G401.6 (cell line): ENCODE measurements around the gene COL25A1.
A peak's percentile ranks its signal among the peaks of the same experiment; 100 is the strongest.
"Not testable (repeated sequence)": the region's sequence is repeated elsewhere in the genome, so short reads cannot be mapped to it uniquely, and the experiment has no call there.

Experiments used
- FAIRE-seq: peaks from 2 replicates; lab custom pipeline; 2012; peaks lifted over from hg19 to GRCh38; lab: Jason Lieb, UNC

Gene COL25A1

DNA sequence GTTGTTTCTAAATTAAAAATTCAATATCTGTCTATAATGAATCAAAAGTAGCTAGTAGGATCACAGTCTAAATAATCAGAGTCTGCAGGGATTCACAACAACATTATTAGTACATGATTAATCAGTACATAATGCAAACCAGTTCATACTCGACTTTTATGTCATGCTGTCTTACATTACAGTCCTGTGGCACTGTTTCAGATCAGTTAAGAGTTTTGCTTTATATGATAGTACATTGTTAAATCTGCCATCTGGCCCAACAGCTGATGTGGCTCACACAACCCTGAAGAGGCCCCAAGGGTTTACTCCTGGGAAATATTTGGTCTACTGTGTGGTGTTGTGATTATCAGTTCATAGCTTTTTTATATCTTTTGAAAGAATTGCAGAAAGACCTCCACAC lies 292.5 kb downstream of the COL25A1 start:
- no peak for FAIRE-seq

DNA sequence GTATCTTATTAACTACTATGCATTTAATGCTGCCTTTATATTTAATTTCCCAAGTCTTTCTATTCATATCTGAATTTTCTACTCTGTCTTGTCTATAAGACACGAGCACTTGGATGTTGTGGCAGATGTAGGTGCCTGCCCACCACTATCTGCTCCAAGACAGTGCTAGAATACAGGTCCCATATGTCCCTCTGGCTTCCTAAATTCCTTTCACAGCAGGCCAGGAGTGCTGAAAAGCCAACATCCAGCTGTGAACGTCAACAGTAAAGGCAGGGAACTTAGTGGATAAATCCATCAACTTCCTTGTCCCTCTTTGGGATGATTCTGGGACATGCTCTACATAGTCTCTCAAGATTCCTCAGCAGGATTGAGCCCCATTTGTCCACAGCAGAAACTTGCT lies 294.5 kb downstream of the COL25A1 start:
- no peak for FAIRE-seq

DNA sequence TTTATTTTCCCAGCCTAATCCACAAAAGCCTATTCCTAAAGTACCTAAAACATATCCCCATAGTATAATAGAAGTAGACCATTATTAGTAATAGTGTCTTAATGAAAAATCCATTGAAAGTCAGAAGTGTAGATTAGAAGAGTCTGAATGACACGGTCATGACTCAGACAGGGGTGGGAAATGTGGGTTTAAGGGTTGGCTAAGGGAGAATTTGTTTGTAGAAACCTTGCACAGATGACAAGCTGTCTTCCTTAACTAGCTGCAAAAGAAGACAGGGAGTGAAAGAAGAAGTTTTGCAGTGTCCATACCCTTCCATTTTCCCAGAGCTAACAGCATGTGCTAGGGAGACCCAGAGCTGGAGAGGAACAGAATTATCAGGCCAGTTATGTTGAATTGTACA lies 296.9 kb downstream of the COL25A1 start:
- FAIRE-seq: no peak

DNA sequence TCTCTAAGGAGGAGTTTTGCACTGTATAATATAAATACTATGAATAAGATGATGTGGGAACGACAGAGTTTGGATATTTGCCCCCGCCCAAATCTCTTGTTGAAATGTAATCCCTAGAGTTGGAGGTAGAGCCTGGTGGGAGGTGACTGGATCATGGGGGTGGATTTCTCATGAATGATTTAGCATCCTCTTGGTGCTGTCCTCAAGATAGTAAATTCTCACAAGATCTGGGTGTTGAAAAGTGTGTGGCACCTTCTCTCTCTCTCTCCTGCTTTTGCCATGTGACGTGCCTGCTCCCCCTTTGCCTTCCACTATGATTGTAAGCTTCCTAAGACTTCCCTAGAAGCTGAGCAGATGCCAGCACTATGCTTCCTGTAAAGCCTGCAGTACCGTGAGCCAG lies 298.0 kb downstream of the COL25A1 start:
- FAIRE-seq: no peak

DNA sequence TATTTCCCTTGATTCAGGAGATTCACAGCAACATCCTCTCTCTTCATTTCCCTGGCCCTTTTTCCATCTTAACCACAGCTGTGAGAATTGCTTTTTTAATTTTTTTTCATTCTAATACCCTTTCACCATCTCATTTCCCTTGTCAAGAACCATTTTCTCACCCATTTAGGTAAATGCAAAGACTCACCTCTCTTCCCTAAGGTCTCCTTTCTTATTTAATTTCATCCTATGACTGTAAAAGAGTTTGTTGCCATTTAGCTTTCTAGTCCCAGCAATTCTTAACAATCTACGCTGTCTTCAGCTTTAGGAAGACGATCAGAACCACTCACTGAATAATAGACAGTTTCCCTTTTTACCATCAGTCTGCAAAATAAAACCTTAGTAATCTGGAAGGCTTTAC lies 298.5 kb downstream of the COL25A1 start:
- no peak for FAIRE-seq

DNA sequence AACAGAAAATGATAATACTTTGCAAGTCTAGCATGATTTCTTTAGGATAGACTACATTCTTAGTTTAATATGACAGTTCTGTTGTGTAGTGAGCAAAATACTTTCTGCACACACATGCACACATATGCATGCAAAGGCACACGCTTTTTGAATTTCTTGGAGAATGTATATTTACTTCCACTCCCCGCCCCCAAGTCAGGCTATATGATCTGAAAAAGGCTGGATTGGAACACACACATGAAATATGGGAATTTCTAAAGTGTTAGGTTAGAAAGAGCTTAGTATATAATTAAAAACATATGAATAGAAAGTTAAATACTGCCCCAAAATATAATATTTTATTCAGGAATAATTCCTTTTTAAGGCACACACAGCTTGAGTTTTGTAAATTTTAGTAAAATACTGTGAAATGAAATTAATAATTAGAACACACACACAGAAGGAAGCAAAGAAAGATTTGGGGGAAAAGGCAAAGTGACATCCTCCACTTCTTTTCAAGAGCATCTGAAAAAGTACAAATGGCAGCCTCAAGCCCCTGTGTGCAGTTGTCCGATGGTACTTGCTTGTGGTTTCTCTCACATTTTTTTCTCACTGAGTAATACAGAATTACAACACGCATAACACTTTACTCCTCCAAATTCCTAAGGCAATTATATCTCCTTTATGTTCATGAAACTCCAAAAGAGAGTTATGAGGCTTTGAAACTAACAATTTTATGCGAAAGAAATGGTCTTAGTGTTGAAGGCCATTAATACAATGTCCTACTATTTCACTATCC lies 310.7 kb downstream of the COL25A1 start:
- FAIRE-seq: no peak

DNA sequence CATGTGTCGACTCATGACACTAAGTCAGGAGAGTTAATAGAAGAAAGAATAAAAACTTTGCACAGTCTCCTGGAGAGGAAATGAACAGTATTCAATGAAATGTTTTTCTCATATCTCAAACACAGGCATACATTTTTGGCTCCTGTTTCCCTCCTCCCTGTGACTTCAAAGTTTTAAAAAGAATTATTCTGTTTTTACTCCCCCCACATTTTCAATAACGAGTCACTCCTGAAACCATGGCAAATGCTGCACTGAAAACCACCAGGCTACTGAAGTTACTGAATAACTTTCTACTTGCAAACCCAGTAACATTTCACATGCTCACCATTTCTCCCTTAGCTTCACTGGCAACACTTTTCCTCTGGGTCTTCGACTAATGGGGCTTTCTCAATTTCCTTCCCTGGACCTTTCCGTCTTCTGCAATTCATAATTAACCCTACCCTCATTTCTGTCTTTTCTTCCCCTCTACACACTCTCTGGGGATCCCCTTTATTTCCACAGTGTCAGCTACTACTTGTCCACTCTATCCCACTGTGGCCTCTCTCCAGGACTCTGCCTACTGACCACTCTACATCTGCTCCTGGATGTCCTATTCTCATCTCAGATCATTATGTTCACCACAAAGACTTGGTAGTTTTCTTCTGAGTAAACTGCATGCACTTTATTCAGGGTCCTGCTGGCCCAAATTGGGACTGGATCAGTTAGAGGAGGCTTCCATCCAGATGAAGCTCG lies 313.8 kb downstream of the COL25A1 start:
- FAIRE-seq: no peak

DNA sequence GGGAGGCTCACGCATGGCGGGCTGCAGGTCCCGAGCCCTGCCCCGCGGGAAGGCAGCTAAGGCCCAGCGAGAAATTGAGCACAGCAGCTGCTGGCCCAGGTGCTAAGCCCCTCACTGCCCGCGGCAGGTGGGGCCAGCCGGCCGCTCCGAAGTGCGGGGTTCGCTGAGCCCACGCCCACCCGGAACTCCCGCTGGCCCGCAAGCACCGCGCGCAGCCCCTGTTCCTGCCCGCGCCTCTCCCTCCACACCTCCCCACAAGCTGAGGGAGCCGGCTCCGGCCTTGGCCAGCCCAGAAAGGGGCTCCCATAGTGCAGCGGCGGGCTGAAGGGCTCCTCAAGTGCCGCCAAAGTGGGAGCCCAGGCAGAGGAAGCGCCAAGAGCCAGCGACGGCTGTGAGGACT lies 318.0 kb downstream of the COL25A1 start:
- FAIRE-seq: not testable (repeated sequence)

DNA sequence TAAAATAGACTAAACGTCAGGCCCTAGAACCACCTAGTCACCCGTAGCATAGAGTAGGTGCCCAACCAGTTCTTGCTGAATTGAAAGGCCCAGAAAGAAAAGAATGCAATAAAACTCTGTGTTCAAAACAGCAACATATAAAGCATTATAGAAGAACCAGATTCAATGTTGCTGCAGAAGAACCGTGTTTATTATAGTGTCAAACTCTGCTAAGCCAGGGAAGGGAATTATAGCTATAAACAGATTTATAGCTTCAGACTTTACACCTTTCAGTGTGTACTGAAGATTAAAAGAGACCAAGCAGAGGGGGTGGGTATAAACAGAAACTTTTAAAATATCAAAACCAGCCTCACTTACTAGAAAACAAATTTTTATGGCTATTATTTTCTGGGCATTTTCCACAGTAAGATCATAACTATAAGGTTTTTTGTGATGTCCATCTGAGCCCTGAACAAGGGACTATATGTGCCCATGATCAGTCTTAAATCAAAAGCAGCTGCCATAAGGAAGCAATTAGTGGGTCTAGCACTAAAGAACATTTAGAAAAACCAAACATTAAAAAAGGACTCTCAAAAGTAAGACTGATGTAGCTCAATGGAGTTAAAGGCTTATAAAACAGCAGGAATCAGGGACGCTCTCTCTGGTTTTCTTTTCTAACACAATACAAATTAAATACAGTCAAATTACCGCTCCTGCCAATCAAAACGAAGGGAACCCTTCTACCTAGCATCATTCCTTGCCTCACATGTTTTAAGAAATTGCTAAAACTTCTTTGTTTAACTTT lies 319.9 kb downstream of the COL25A1 start:
- FAIRE-seq: no peak

DNA sequence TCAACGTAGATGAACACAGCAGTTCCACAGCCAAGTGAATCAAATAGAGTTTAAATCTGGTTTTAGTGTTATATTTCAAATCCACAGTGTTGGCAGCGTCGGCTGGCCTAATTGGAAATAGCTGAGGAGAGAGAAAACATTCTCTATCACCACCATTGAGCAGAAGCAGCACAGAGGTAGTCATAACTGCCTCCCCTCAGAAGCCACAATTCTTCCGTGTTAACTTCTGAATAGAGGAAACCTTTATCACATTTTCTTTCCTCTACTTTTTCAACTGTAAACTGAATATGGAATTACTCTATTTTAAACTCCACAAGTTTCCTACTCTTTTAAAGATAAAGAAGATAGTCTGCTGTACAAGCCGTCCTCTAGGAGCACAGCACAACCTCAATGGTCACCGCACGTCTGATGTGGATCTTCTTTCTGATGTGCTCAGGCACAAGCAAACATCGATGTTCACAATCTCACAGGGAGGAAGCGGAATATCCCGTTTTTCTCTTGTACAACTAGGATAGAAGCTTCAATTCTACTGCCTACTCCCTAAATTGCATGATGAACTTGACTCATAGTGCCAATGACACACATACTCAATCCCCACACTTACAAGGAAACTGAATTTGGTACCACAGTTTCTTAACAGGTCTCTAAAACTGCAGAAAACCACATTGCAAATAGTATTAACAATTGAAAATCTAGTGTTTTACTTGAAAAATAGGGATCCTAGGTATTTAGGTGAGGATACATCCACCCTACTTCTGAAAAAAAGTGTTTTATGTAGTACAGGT lies 321.8 kb downstream of the COL25A1 start:
- FAIRE-seq: no peak

DNA sequence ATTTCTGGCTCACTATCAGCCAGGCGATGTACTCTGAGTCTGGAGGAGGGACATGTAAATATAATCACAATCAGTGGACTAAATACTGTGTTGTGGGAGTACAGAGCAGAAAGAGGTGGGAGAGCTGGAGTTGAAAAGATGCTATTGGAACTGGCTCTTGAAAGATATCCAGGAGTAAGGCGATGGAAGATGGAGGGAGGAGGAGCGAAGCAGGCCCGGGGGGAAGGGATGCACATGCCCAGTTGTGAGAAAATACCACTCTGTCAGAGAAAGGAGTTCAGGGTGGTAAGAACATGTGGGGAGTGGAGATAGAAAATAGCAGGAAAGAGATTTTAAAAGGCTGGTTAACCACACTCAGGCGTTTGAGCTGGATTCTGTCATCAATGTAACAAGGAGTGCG lies 322.7 kb downstream of the COL25A1 start:
- no peak for FAIRE-seq

DNA sequence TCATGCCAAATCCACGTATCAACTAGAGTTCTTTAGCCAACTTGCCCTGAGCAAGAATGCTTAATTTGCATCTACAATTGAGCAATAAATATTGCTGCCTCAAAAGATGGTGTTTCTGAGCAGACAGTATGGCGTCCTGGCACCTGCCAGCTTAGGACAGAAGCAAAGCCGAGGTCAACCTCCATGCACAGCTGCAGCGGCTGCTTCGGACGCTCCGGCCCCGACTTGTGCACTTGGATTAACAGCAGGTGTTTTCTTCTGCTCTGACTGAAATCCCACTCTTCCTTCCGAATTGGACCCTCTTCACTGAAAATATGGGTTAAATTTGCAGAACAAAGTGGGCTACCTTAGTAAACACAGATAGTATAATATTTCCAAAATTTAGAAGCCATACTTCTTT lies 324.4 kb downstream of the COL25A1 start:
- no peak for FAIRE-seq

DNA sequence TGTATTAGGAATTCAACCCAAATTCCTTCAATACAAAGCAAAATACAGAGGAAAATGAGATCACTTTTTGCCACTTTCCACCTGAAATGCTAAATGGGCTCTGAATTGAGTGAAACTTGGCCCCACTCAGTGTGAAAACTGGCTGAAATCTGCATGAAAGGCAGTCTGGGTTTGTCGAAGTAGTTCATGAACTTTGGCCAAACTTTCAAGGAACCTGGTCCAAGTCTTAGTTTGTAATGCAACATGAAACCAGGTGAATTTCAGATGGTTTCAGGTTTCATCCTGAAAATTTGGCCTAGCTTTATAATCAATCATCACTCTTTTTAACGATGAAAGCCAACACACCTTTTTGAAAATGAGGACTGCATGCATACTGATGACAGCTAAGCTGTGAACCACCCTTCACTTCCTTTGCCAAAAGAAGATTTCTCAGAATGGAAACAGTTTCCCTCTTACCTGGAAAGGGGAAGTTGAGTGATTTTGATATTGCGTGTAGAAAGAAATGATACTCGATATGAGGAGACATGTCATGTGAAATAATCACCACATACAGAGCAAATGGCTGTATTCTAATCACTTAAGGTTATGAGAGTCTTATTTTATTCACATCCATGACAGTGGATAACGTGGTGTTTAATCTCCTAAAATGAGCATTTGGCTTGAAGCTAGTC lies 329.7 kb downstream of the COL25A1 start:
- no peak for FAIRE-seq

DNA sequence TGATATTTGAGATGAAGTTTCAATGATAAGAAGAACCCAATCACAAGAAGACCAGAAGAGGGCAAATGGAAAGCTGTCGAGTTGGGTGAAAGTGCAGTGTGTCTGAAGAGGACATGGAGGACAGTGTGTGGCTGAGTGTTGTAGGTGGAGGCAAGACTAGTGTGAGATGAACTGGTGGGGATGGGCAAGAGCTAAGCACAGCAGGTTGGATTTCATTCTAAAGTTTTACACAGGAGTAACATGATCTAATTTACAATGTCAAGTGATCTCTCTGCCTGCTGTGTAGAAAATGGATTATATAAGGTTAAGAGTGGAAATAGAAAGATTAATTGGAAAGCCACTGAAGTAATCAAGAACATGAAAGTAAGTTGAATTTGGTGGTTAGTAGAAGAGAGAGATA lies 331.0 kb downstream of the COL25A1 start:
- no peak for FAIRE-seq

DNA sequence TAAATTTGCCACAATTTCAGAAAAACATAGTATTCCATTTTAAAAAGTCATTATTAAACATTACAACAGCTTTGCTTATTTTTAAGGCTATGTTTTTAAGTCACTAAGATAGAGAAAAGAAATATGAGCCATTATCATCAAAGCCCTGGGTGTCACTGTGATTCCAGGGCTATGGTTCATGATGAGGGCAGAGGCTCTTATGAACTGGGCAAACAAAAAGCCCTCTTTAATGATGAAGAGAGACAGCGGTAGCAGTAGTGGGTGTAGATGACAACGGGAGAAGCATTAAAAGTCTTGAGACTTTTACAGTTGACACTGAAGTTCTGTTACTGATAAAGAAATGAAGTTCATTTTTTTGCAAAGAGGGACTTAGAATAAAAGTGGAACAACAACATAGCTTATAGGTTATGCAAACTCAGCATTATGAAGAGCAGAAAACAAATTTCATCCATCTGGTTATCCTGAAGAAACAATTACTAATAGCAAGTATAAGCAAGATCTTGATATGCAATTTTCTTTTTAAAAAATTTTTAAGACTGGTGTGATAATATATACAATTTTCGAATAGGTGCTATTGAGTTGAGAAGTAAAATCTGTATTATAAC lies 336.9 kb downstream of the COL25A1 start:
- no peak for FAIRE-seq

DNA sequence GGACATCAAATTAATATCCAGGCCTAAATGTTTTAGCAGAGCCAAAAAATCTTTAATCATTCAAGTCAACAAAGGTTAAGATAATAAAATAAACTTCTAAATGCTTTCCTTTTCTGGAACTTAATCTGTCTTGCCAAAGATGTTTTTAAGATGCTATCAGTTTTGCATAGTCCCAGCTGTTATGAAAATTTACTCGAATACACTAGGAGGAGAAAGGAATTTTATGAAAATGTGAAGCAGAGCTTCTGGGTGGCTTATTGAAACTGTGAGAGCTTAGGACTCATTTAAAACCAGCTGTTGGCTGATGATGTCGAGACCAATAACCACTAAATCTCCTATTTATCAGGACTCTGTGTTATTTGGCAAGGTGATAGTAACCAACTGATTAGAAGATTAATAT lies 337.4 kb downstream of the COL25A1 start:
- no peak for FAIRE-seq

DNA sequence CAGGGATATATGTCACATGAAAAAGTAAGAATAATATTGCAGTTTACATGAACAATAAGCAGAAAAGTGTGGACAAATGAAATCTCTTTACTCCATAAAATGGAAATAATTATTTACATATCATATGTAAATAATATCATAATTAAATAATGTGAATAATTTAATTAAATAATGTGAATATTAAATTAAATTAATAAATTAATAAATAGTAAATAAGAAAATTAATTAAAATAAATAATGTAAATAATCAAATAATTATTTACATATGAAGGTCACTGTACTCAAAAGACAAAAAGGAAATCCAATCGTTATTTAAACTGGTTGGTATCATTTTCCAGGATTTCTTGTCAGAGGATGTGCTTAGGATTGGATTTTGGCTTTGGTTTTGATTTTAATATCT lies 338.5 kb downstream of the COL25A1 start:
- FAIRE-seq: peak; percentile 91

DNA sequence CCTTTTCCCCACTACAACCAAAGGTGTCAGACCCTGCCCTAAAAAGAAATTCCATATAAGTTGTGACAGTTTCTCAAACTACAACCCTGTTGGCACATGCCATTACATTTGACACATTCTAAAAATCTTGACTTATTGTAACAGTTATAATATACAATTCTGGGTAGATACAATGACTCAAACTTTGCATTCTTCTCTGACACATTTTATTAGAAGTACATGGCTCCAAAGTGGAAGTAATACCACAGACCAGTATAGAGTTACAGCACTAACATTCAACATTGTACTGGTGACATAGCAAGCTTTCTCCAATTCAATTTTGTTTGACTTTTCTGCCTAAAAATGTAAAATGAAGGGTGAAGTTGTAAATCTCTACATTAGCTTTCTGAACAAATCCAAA lies 343.0 kb downstream of the COL25A1 start:
- FAIRE-seq: no peak

DNA sequence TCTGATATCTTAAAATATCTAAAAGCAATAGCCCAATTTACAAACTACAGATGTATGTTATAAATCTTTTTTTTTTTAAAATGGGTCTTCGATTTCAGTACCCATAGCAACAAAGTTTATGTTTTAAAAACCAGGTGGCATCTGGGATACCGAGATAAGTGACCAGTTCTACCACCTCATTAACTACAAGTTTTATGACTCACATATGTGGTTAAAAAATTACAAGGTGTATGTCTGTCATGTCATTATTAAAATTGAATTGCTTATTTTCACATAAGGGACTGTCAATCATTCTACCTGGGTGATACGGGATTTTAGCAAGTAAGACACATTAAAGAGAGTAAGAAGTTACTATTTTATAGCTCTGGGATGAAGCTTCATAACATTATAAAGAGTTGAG lies 347.6 kb downstream of the COL25A1 start:
- FAIRE-seq: no peak

DNA sequence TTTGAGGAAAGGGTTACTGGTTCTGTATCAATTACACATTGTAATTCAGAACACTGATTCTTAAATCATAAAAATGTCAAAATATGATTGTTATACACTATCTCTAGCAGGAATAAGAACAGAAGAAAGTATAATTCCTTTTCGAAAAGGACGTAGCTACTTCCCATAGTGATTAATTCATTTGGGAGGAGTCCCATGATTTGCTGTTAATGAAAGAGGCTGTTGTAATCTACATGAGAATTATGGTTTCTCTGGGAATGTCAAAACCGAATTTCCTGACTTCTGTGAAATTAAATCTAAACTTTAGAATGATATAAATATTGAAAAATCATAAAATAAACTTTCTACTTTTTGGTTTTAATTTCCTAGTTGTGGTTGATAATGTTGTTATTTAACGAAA lies 348.5 kb downstream of the COL25A1 start:
- peak; percentile 76 for FAIRE-seq

DNA sequence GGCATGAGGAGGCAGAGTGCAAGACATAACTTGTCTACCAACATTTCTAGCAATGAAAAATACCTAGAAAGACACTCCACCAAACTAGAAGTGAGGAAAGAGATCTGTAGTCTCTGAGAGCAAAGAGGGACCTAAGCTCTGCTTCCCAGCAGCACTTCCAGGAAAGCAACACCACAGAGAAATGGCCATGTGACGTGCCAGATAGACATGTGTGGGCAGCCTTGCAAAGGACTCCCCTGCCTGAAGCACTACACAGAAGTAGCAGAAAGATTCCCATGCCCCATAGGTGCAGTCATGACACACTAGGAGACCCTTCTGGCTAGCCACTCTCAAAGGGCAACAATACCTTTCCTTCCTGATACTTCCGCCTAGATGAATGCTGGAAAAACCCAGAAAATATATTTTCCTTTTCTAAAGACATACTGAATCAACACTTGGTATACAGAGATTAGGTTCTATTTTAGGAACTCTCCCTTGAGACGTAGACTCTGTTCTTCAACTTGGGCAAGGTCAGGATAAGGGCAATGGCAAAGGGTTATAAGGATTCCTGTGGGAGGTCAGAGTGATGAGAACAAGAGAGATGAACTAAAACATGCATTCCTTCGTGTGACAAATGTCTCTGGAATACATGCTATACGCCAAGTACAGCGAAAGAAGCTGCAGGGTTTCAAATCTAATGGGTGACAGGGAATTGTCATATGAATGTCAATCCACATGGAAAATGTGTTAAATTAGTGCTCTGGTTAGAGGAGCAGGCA lies 352.1 kb downstream of the COL25A1 start:
- FAIRE-seq: no peak
